ENCODE results near the gene SMCO4.

Gene SMCO4

GRCh38 chr11:93510196-93510873 is 32.9 kb downstream of the SMCO4 start:
- Mint-ChIP-seq H3K4me3 (no peak overlapping the region), H3K9me3 (peaks cover 10% of the 10 kb centered on the region), H3K27me3 (ENCODE audit: low read depth) (no peaks in the 10 kb centered on the region), H3K36me3 (ENCODE audit: low read depth) (peaks cover 19% of the 10 kb centered on the region), H3K27ac (no peak overlapping the region), H3K4me1 (peaks cover 31% of the 10 kb centered on the region)
- no peak for TF ChIP-seq CTCF (IDR thresholded peaks at IDR 0.05; ENCODE audit: unreplicated experiment in 3 of 3)

- Mint-ChIP-seq H3K4me3 (no peak overlapping the region), H3K27ac (no peak overlapping the region), H3K36me3 (ENCODE audit: low read depth) (peaks cover 27% of the 10 kb centered on the region), H3K4me1 (peaks cover 9% of the 10 kb centered on the region), H3K27me3 (ENCODE audit: low read depth) (no peaks in the 10 kb centered on the region), H3K9me3 (peaks cover 10% of the 10 kb centered on the region)
- TF ChIP-seq CTCF (IDR thresholded peaks at IDR 0.05; ENCODE audit: unreplicated experiment in 3 of 3): no peak
Measured at GRCh38 chr11:93507517-93507916, 35.7 kb downstream of the SMCO4 start.

GRCh38 chr11:93505703-93506102 is 37.5 kb downstream of the SMCO4 start:
- H3K9me3 Mint-ChIP-seq: peaks cover 10% of the 10 kb centered on the region
- H3K27ac Mint-ChIP-seq: no peak overlapping the region
- peaks cover 9% of the 10 kb centered on the region for H3K4me1 Mint-ChIP-seq
- TF ChIP-seq CTCF (IDR thresholded peaks at IDR 0.05; ENCODE audit: unreplicated experiment in 3 of 3): no peak
- no peaks in the 10 kb centered on the region for H3K27me3 Mint-ChIP-seq (ENCODE audit: low read depth)
- peaks cover 29% of the 10 kb centered on the region for H3K36me3 Mint-ChIP-seq (ENCODE audit: low read depth)
- no peak overlapping the region for H3K4me3 Mint-ChIP-seq

GRCh38 chr11:93504110-93505095 is 38.8 kb downstream of the SMCO4 start:
- H3K36me3 Mint-ChIP-seq (ENCODE audit: low read depth): peaks cover 27% of the 10 kb centered on the region
- H3K27ac Mint-ChIP-seq: no peak overlapping the region
- no peak for TF ChIP-seq CTCF (IDR thresholded peaks at IDR 0.05; ENCODE audit: unreplicated experiment in 3 of 3)
- peaks cover 13% of the 10 kb centered on the region for H3K4me1 Mint-ChIP-seq
- no peak overlapping the region for H3K4me3 Mint-ChIP-seq
- peaks cover 9% of the 10 kb centered on the region for H3K9me3 Mint-ChIP-seq
- no peaks in the 10 kb centered on the region for H3K27me3 Mint-ChIP-seq (ENCODE audit: low read depth)

GRCh38 chr11:93501856-93502255 is 41.3 kb downstream of the SMCO4 start:
- Mint-ChIP-seq H3K4me3 (no peak overlapping the region), H3K27ac (no peak overlapping the region), H3K9me3 (no peaks in the 10 kb centered on the region), H3K36me3 (ENCODE audit: low read depth) (peaks cover 22% of the 10 kb centered on the region), H3K4me1 (peaks cover 12% of the 10 kb centered on the region), H3K27me3 (ENCODE audit: low read depth) (no peaks in the 10 kb centered on the region)
- no peak for TF ChIP-seq CTCF (IDR thresholded peaks at IDR 0.05; ENCODE audit: unreplicated experiment in 3 of 3)
